ENCODE measurements around the gene C2CD4C.
"Not testable (repeated sequence)": the region's sequence is repeated elsewhere in the genome, so short reads cannot be mapped to it uniquely, and the experiment has no call there.

The C2CD4C gene

GRCh38 chr19:364496-365287, 44.3 kb downstream of the C2CD4C start:
- Histone ChIP-seq H3K36me3 (ENCODE audit: control insufficient read depth, insufficient read depth, low read length) (no peaks in the 10 kb centered on the region), H4K8ac (ENCODE audit: low read depth, low read length) (no peak overlapping the region), H3K27me3 (ENCODE audit: insufficient read depth, low read length, poor library complexity) (no peaks in the 10 kb centered on the region), H3K4me3 (ENCODE audit: low read length) (no peak overlapping the region), H3K4me2 (ENCODE audit: low read length) (no peak overlapping the region), H2BK5ac (ENCODE audit: low read length) (no peak overlapping the region), H3K4me1 (ENCODE audit: control insufficient read depth, low read depth, low read length) (no peaks in the 10 kb centered on the region), H3K79me1 (ENCODE audit: low read length) (no peaks in the 10 kb centered on the region), H4K5ac (ENCODE audit: low read length) (no peak overlapping the region), H3K56ac (ENCODE audit: low read length) (no peak overlapping the region), H3K27ac (ENCODE audit: low read depth, low read length) (no peak overlapping the region), H3K4ac (ENCODE audit: low read depth, low read length) (no peak overlapping the region), H3K18ac (ENCODE audit: low read length) (no peak overlapping the region), H3K23ac (ENCODE audit: low read length) (no peak overlapping the region), H2BK15ac (replicated peaks; ENCODE audit: low read depth) (no peak overlapping the region), H2BK120ac (ENCODE audit: low read depth, low read length) (no peak overlapping the region), H3K9ac (ENCODE audit: low read length) (no peak overlapping the region), H2AK5ac (ENCODE audit: low read length) (no peak overlapping the region), H3K79me2 (ENCODE audit: control insufficient read depth, insufficient read depth, low read length) (no peaks in the 10 kb centered on the region)
- no CpG with 5 or more reads among the region's 17 CpGs for WGBS (ENCODE audit: extremely low coverage, insufficient coverage, low lambda C conversion rate)
- DNase-seq = no peak

- no peak for DNase-seq
- Histone ChIP-seq H2BK15ac (replicated peaks; ENCODE audit: low read depth) (no peak overlapping the region), H3K27me3 (ENCODE audit: insufficient read depth, low read length, poor library complexity) (no peaks in the 10 kb centered on the region), H3K27ac (ENCODE audit: low read depth, low read length) (no peak overlapping the region), H3K9ac (ENCODE audit: low read length) (no peak overlapping the region), H4K8ac (ENCODE audit: low read depth, low read length) (no peak overlapping the region), H3K4me1 (ENCODE audit: control insufficient read depth, low read depth, low read length) (no peaks in the 10 kb centered on the region), H3K4me2 (ENCODE audit: low read length) (no peak overlapping the region), H2BK5ac (ENCODE audit: low read length) (no peak overlapping the region), H2BK120ac (ENCODE audit: low read depth, low read length) (no peak overlapping the region), H3K79me2 (ENCODE audit: control insufficient read depth, insufficient read depth, low read length) (no peaks in the 10 kb centered on the region), H3K4ac (ENCODE audit: low read depth, low read length) (no peak overlapping the region), H3K23ac (ENCODE audit: low read length) (no peak overlapping the region), H3K18ac (ENCODE audit: low read length) (no peak overlapping the region), H3K79me1 (ENCODE audit: low read length) (no peaks in the 10 kb centered on the region), H3K56ac (ENCODE audit: low read length) (no peak overlapping the region), H4K5ac (ENCODE audit: low read length) (no peak overlapping the region), H2AK5ac (ENCODE audit: low read length) (no peak overlapping the region), H3K36me3 (ENCODE audit: control insufficient read depth, insufficient read depth, low read length) (no peaks in the 10 kb centered on the region), H3K4me3 (ENCODE audit: low read length) (no peak overlapping the region)
- WGBS (ENCODE audit: extremely low coverage, insufficient coverage, low lambda C conversion rate) = no CpG with 5 or more reads among the region's 11 CpGs
Measured at GRCh38 chr19:362683-363082, 46.3 kb downstream of the C2CD4C start.

GRCh38 chr19:362154-362553, 46.8 kb downstream of the C2CD4C start:
- H3K79me1 ChIP-seq (ENCODE audit: low read length) = no peaks in the 10 kb centered on the region
- H2BK5ac ChIP-seq (ENCODE audit: low read length) = no peak overlapping the region
- no peaks in the 10 kb centered on the region for H3K36me3 ChIP-seq (ENCODE audit: control insufficient read depth, insufficient read depth, low read length)
- no peak overlapping the region for H3K9ac ChIP-seq (ENCODE audit: low read length)
- no peak overlapping the region for H3K4ac ChIP-seq (ENCODE audit: low read depth, low read length)
- no peak overlapping the region for H3K18ac ChIP-seq (ENCODE audit: low read length)
- H2AK5ac ChIP-seq (ENCODE audit: low read length) = no peak overlapping the region
- no peak overlapping the region for H2BK120ac ChIP-seq (ENCODE audit: low read depth, low read length)
- H4K5ac ChIP-seq (ENCODE audit: low read length) = no peak overlapping the region
- H3K79me2 ChIP-seq (ENCODE audit: control insufficient read depth, insufficient read depth, low read length) = no peaks in the 10 kb centered on the region
- no peaks in the 10 kb centered on the region for H3K4me1 ChIP-seq (ENCODE audit: control insufficient read depth, low read depth, low read length)
- no peaks in the 10 kb centered on the region for H3K27me3 ChIP-seq (ENCODE audit: insufficient read depth, low read length, poor library complexity)
- H3K4me3 ChIP-seq (ENCODE audit: low read length) = no peak overlapping the region
- no peak overlapping the region for H4K8ac ChIP-seq (ENCODE audit: low read depth, low read length)
- no peak overlapping the region for H3K23ac ChIP-seq (ENCODE audit: low read length)
- H2BK15ac ChIP-seq (replicated peaks; ENCODE audit: low read depth) = no peak overlapping the region
- H3K4me2 ChIP-seq (ENCODE audit: low read length) = no peak overlapping the region
- H3K56ac ChIP-seq (ENCODE audit: low read length) = no peak overlapping the region
- H3K27ac ChIP-seq (ENCODE audit: low read depth, low read length) = no peak overlapping the region
- DNase-seq = no peak
- WGBS (ENCODE audit: extremely low coverage, insufficient coverage, low lambda C conversion rate) = no CpG with 5 or more reads among the region's 11 CpGs

GRCh38 chr19:359653-359925, 49.4 kb downstream of the C2CD4C start:
- Histone ChIP-seq H2BK120ac (ENCODE audit: low read depth, low read length) (no peak overlapping the region), H4K5ac (ENCODE audit: low read length) (no peak overlapping the region), H3K4me2 (ENCODE audit: low read length) (no peak overlapping the region), H3K79me2 (ENCODE audit: control insufficient read depth, insufficient read depth, low read length) (no peaks in the 10 kb centered on the region), H3K4me1 (ENCODE audit: control insufficient read depth, low read depth, low read length) (no peaks in the 10 kb centered on the region), H3K27ac (ENCODE audit: low read depth, low read length) (no peak overlapping the region), H3K36me3 (ENCODE audit: control insufficient read depth, insufficient read depth, low read length) (no peaks in the 10 kb centered on the region), H3K9ac (ENCODE audit: low read length) (no peak overlapping the region), H3K4ac (ENCODE audit: low read depth, low read length) (no peak overlapping the region), H3K23ac (ENCODE audit: low read length) (no peak overlapping the region), H4K8ac (ENCODE audit: low read depth, low read length) (no peak overlapping the region), H2AK5ac (ENCODE audit: low read length) (no peak overlapping the region), H3K56ac (ENCODE audit: low read length) (no peak overlapping the region), H2BK15ac (replicated peaks; ENCODE audit: low read depth) (no peak overlapping the region), H3K27me3 (ENCODE audit: insufficient read depth, low read length, poor library complexity) (no peaks in the 10 kb centered on the region), H3K18ac (ENCODE audit: low read length) (no peak overlapping the region), H3K79me1 (ENCODE audit: low read length) (no peaks in the 10 kb centered on the region), H3K4me3 (ENCODE audit: low read length) (no peak overlapping the region), H2BK5ac (ENCODE audit: low read length) (no peak overlapping the region)
- DNase-seq = no peak
- no CpG with 5 or more reads among the region's 2 CpGs for WGBS (ENCODE audit: extremely low coverage, insufficient coverage, low lambda C conversion rate)

- not testable (repeated sequence) for H3K4me1 ChIP-seq (ENCODE audit: control insufficient read depth, low read depth, low read length); H3K56ac ChIP-seq (ENCODE audit: low read length); H3K27ac ChIP-seq (ENCODE audit: low read depth, low read length); H2BK15ac ChIP-seq (replicated peaks; ENCODE audit: low read depth); H3K23ac ChIP-seq (ENCODE audit: low read length); H3K79me2 ChIP-seq (ENCODE audit: control insufficient read depth, insufficient read depth, low read length); H3K18ac ChIP-seq (ENCODE audit: low read length); H3K4me2 ChIP-seq (ENCODE audit: low read length); H3K9ac ChIP-seq (ENCODE audit: low read length); H2BK120ac ChIP-seq (ENCODE audit: low read depth, low read length); H2AK5ac ChIP-seq (ENCODE audit: low read length); H3K4ac ChIP-seq (ENCODE audit: low read depth, low read length); H3K36me3 ChIP-seq (ENCODE audit: control insufficient read depth, insufficient read depth, low read length); H2BK5ac ChIP-seq (ENCODE audit: low read length); H3K79me1 ChIP-seq (ENCODE audit: low read length); H3K27me3 ChIP-seq (ENCODE audit: insufficient read depth, low read length, poor library complexity); H3K4me3 ChIP-seq (ENCODE audit: low read length); DNase-seq; H4K8ac ChIP-seq (ENCODE audit: low read depth, low read length); H4K5ac ChIP-seq (ENCODE audit: low read length)
- WGBS (ENCODE audit: extremely low coverage, insufficient coverage, low lambda C conversion rate) = no CpG with 5 or more reads among the region's 15 CpGs
Measured at GRCh38 chr19:355536-355935, 53.4 kb downstream of the C2CD4C start.
